GM04504 (cell line): ENCODE results near the gene CD79A.
"Not testable (repeated sequence)": the region's sequence is repeated elsewhere in the genome, so short reads cannot be mapped to it uniquely, and the experiment has no call there.

Experiments
- DNase-seq: peaks from one replicate; pipeline ENCODE4 v3.0.0-alpha.2; 2012; ENCODE audit warnings: low read depth

CD79A gene

DNA sequence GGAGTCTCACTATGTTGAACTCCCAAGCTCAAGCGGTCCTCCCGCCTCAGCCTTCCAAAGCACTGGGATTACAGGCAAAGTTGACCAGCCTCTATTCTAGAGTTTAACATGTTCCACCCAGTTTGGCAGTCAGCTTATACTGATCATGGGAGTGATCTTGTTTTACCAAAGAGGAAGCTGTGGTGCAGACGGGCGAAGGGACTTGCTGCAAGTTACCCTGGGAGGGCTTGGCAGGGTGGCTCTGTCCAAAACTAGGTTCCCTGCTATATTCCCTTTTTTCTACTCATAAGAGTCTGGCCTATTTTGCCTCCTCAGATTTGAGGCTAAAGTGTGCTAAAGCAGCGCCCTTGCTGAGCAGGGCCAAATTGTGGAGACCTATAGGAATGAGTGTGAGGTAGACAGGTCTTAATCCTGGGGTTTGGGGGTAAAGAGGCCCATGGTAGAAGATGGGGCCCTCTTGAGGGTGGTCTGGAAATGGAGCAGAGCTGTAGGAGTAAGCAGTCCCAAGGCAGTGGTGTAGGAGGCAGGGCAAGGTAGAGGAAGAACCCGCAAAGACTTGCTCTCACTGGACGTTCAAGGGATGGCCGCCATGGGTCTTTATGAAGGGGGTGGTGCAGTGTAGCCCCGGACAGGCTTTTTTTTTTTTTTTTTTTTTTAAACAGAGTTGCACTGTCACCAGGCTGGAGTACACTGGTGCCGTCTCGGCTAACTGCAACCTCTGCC is 13.7 kb upstream of the CD79A start:
- no peak for DNase-seq

GRCh38 chr19:41864374-41864773 is 12.7 kb upstream of the CD79A start:
- DNase-seq: no peak

DNA sequence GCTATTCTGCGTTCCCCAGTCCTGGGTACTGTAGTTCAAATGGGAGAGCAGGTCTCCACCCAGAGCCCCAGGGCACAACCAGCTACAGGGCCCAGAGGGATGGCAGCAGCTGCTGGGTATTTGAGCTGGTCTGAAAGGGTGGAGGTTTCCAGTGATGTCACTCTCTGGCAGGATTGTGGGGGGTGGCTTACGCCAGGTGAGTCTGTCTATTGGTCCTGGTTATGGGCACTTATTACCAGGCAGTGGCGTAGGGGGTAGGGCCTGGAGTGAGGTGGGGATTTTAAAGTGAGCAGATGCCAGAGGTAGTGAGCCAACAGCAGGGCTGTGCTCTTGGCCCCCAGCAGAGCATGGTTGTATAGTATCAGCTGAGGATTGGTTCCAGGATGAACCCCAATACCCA is 10.8 kb upstream of the CD79A start:
- DNase-seq: no peak

GRCh38 chr19:41868120-41868988 is 8.7 kb upstream of the CD79A start:
- no peak for DNase-seq

DNA sequence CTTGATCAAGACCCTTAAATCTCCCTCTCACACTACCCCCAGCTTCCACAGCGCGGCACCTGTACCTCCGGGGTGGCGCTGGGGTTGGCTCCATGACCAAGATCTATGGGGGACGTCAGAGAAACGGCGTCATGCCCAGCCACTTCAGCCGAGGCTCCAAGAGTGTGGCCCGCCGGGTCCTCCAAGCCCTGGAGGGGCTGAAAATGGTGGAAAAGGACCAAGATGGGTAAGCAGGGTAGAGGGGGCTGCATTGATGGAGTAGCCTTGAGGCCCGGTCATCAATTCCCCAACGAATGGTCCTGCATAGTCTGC is 8.1 kb upstream of the CD79A start:
- no peak for DNase-seq

DNA sequence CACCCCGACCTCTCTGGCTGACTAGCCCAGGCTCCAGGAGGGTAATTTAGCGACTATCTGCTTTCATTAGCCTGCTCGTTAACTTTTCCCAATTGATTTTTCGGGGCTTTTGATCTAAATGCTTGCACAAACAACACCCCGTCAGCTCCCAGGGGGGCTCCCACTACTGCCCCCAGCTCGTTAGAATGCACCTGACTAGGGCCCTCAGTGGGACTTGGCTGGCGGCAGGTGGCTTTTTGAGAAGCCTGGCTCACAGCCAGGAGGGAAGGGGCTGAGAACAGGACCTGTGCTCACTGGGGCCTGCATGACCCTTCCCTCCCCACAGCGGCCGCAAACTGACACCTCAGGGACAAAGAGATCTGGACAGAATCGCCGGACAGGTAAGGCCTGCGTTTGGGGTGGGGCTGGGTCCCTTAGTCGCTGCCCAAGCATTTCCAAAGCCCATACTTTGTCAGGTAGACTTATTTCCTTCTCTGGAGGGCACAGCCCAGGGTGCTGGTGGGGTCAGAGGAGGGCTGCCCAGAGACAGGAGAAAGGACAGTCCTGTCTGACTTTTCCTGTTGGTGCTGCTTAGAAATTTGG is 7.6 kb upstream of the CD79A start:
- no peak for DNase-seq

GRCh38 chr19:41870401-41870873 is 6.6 kb upstream of the CD79A start:
- no peak for DNase-seq

DNA sequence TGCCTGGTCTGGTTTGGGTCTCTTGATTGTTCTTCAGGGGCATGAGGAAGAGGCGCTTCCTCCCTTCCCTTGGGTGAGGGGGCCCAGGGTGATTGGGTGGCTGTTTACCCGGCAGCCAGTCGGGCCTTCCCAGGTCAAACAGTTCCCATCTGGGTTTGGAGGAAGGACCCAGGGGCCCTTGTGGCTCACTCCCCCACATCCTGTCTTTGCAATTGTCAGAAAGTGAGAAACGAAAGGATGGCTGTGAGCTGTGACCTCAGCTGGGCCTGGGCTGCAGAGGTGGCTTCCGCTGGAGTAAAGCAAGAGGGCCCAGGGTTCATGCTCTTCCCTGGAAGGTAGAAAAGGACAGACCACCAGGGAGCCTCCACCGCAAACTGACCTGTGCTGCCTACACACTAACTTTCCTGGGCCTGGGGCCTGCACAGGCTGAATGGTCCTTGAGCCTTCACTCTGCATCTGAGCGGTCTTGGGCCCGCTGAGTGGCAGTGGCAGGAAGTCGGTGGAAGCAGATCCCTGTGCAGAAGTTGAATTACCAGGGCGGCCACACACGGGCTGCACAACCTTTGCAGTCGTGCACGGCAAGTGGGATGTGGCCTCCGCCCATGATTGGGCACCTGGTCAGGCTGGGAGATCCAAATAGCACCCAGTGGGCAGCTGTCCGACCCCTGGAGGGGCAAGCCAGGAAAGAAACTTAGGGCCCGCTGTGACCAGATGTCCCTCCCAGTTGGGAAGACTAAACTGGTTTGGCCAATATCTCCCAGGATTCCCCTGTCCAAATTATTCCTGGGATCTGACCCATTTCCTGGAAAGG is 5.3 kb upstream of the CD79A start:
- DNase-seq: no peak

- no peak for DNase-seq
Observed at GRCh38 chr19:41872384-41872774, 4.7 kb upstream of the CD79A start.

GRCh38 chr19:41872775-41873647 is 4.1 kb upstream of the CD79A start:
- DNase-seq: no peak

GRCh38 chr19:41875973-41876372 is 1.1 kb upstream of the CD79A start:
- not testable (repeated sequence) for DNase-seq

GRCh38 chr19:41877916-41878905 is 1.1 kb downstream of the CD79A start:
- DNase-seq: no peak

DNA sequence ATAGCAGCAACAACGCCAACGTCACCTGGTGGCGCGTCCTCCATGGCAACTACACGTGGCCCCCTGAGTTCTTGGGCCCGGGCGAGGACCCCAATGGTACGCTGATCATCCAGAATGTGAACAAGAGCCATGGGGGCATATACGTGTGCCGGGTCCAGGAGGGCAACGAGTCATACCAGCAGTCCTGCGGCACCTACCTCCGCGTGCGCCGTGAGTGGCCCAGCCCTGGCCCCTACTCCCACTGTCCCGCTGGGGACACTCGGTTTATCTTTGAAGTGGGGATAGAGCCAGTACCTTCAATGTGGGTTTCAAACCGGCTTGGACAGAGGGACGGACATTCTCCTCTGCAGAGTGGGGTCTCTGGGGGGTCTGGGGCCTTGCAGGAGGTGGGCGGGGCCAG is 2.0 kb downstream of the CD79A start:
- DNase-seq: no peak

DNA sequence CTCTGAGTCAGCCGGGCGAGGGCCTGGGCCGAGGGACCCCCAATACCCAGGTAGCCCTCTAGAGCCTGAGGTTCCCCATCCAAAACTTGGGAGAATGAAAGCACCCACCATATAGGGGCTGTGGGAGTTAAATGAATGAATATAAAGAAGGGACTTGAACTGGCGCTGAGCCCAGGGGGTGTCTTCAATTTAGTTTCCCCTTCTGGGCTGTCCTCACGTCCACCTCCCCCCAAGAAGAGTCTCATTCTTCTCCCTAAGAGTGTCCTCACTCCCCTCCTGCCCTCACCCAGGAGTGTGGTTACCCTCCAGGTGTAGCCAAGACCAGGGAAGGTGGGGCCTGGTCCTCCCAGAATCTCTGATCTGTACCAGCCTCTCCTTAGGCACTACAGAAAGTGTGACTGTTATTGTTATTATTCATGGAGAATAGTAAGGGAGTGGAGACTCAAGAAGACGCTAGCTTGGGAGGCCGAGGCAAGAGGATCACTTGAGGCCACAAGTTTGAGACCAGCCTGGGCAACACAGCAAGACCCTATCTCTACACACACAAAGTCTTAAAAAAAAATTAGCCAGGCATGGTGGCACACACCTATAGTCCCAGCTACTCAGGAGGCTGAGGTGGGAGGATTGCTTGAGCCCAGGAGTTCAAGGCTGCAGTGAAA is 2.7 kb downstream of the CD79A start:
- DNase-seq: no peak

DNA sequence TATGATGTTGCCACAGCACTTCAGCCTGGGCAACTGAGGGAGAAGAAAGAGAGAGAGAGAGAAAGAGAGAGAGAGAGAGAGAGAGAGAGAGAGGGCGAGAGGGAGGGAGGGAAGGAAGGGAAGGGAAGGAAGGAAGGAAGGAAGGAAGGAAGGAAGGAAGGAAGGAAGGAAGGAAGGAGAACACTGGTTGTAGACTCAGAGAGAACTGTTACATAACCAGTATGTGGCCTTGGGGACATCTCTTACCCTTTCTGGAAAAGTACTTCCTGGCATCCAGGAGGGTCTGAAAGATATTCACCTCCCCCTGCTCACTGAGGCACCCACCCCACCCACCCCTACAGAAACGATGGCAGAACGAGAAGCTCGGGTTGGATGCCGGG is 3.2 kb downstream of the CD79A start:
- no peak for DNase-seq

DNA sequence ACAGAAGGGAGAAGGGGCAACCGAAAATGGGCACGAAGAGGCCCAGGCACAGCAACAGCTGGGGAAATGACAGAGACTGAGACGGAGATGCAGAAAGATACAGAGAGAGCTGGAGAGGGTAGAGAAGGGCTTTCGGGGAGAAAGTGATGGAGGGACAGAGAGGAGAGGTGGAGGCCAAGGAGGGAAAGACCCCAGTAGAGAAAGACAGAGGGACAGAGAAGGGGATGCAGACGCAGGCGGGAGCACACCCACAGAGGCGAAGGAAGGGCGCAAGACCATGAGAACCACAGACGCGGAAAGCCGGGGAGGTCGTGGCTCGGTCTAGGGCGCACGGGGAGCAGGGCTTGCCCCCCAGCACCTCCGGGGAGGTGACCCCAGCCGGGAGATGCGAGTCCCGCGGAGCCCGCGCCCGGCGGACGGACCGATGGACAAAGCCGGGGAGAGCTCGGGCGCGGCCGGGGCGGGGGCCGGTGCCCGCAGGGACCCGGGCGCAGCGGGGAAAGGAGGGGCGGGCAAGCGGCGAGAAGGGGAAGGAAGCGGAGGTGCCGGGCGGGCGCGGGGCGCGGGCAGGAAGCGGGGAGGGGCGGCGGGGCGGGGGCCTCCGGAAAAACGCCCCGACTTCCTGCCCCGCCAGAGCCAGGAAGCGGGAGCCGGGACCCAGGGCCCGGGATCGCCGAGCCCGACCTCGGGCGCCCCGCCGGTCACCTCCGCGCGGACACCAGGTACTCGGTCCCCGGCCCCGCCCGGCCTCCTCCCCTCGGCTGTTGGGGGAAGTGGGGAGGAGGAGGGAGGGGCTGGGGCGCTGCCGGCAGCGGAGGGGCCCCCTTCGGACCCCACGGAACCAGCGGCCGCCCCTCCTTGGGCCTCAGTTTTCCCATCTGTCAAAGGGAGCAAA is 5.7 kb downstream of the CD79A start, which contains the start of gene ARHGEF1:
Gene ARHGEF1 (plus strand): TSS at position 617 of the 895 bp plus-strand sequence. CDS start 4,899 bp downstream, outside the sequence.
- no peak for DNase-seq

GRCh38 chr19:41883463-41883820 is 6.4 kb downstream of the CD79A start:
- no peak for DNase-seq
